Subcutaneous adipose tissue (tissue), 4 donors: ENCODE measurements around the gene NUDT10. TPM values are rescaled to one million over a fixed set of nuclear protein-coding genes. Genes with fewer than 3 reads are reported as not detected.

Source experiments
- total RNA-seq, 4 donors: library from RNA; depleted of rRNA; stranded (reverse); fragments of >200 nt; gene quantifications; one replicate each; pipeline ENCODE4 v1.1.0, GENCODE V29; 2016
- TF ChIP-seq, protein P1 (sequence below): fragments of 450-650 bp; IDR thresholded peaks from one replicate; pipeline ENCODE4 v1.5.1; 2016; ENCODE audit warnings: low read depth, mild to moderate bottlenecking, control low read depth, antibody characterized with exemption, moderate library complexity

Gene NUDT10
- total RNA-seq, 4 donors from 2014 or later, result 0.33 to 0.88 TPM; not detected in 2

- TF ChIP-seq, protein P1, sequence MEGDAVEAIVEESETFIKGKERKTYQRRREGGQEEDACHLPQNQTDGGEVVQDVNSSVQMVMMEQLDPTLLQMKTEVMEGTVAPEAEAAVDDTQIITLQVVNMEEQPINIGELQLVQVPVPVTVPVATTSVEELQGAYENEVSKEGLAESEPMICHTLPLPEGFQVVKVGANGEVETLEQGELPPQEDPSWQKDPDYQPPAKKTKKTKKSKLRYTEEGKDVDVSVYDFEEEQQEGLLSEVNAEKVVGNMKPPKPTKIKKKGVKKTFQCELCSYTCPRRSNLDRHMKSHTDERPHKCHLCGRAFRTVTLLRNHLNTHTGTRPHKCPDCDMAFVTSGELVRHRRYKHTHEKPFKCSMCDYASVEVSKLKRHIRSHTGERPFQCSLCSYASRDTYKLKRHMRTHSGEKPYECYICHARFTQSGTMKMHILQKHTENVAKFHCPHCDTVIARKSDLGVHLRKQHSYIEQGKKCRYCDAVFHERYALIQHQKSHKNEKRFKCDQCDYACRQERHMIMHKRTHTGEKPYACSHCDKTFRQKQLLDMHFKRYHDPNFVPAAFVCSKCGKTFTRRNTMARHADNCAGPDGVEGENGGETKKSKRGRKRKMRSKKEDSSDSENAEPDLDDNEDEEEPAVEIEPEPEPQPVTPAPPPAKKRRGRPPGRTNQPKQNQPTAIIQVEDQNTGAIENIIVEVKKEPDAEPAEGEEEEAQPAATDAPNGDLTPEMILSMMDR, result no peak
Measured at GRCh38 chrX:51376672-51377071, 44.0 kb downstream of the NUDT10 start.

Other genes with a start within 250 kb of the NUDT10 start
- gene NUDT11, start 163.8 kb downstream of the NUDT10 start, total RNA-seq, result 1 to 10 TPM in 2 of 4 donors, under 1 TPM in 1, not detected in 1; 0.82 to 2.7 (median 2.0) TPM